ENCODE results near the gene XIRP2. TPM values are rescaled to one million over a fixed set of nuclear protein-coding genes. Genes with fewer than 3 reads are reported as not detected.

The XIRP2 gene
- total and polyA plus RNA-seq, 2 of the 4 experiments (the other 2 are of a cell fraction): 0.05 to 0.18 TPM

DNA sequence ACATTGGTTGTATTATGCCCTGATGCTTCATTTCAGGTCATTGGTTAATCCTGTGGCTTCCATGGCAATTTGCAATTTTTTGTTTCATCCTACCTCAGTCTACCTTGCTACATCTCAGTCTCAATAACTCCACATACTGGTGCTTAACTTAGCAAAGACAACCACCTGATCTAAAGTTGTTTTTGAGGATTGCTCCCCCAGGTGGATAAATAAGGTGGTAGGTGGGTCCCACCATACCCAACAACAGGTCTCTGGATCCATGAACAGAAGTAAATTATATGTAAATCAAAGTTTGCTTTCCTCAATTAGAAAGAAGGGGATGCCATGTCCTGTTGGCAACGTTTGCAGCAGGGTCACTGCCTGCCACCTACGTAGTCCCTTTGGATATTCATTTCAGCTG, 7.0 kb downstream of the XIRP2 start:
- H4K8ac ChIP-seq (ENCODE audit: low read depth in 2 of 2, low read length in 2 of 2): no peak overlapping the region
- no peak overlapping the region for H3K9ac ChIP-seq (ENCODE audit: low read depth, low read length)
- WGBS, 2 experiments (ENCODE audit: extremely low coverage in 2 of 2, insufficient read length in 1 of 2): no CpG with 5 or more reads among the region's 2 CpGs
- ATAC-seq (ENCODE audit: low read depth): no peak
- in situ Hi-C loops (cut with MboI; ENCODE audit: low sequenced_read_pairs): no loop called here
- TF ChIP-seq, protein P1, sequence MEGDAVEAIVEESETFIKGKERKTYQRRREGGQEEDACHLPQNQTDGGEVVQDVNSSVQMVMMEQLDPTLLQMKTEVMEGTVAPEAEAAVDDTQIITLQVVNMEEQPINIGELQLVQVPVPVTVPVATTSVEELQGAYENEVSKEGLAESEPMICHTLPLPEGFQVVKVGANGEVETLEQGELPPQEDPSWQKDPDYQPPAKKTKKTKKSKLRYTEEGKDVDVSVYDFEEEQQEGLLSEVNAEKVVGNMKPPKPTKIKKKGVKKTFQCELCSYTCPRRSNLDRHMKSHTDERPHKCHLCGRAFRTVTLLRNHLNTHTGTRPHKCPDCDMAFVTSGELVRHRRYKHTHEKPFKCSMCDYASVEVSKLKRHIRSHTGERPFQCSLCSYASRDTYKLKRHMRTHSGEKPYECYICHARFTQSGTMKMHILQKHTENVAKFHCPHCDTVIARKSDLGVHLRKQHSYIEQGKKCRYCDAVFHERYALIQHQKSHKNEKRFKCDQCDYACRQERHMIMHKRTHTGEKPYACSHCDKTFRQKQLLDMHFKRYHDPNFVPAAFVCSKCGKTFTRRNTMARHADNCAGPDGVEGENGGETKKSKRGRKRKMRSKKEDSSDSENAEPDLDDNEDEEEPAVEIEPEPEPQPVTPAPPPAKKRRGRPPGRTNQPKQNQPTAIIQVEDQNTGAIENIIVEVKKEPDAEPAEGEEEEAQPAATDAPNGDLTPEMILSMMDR (conservative IDR thresholded peaks at IDR 0.05; ENCODE audit: low read depth, low read length): no peak
- TF ChIP-seq, protein P2, sequence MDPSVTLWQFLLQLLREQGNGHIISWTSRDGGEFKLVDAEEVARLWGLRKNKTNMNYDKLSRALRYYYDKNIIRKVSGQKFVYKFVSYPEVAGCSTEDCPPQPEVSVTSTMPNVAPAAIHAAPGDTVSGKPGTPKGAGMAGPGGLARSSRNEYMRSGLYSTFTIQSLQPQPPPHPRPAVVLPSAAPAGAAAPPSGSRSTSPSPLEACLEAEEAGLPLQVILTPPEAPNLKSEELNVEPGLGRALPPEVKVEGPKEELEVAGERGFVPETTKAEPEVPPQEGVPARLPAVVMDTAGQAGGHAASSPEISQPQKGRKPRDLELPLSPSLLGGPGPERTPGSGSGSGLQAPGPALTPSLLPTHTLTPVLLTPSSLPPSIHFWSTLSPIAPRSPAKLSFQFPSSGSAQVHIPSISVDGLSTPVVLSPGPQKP (IDR thresholded peaks at IDR 0.05; ENCODE audit: borderline replicate concordance, low read depth, low read length): no peak
- TF ChIP-seq MXI1 (IDR thresholded peaks at IDR 0.05; ENCODE audit: borderline replicate concordance, low read depth, low read length) (no peak), BHLHE40 (IDR thresholded peaks at IDR 0.05; ENCODE audit: low read depth, low read length) (no peak), RAD21 (IDR thresholded peaks at IDR 0.05; ENCODE audit: low read length) (no peak), CEBPB (IDR thresholded peaks at IDR 0.05; ENCODE audit: low read depth, low read length) (no peak), MAFK (IDR thresholded peaks at IDR 0.05; ENCODE audit: low read depth, low read length) (no peak), SMC3 (IDR thresholded peaks at IDR 0.05; ENCODE audit: low read depth, low read length) (no peak)
- no peak overlapping the region for H4K91ac ChIP-seq (ENCODE audit: insufficient read depth, low read depth, low read length)
- BruUV-seq (replicated peaks): no TSS peak
- no peak overlapping the region for H2BK20ac ChIP-seq (ENCODE audit: low read depth, low read length)
- no peak overlapping the region for H2BK120ac ChIP-seq (ENCODE audit: low read depth, low read length)
- H2AK9ac ChIP-seq (replicated peaks; ENCODE audit: low read depth, low read length, poor library complexity): no peak overlapping the region
- H4K5ac ChIP-seq (ENCODE audit: low read depth, low read length): no peak overlapping the region
- dilution Hi-C loops (cut with HindIII; ENCODE audit: low sequenced_read_pairs, unreplicated experiment): no loop called here
- no peaks in the 10 kb centered on the region for H3K27me3 ChIP-seq (ENCODE audit: control insufficient read depth, insufficient read depth, low read length)
- no peaks in the 10 kb centered on the region for H3K36me3 ChIP-seq (ENCODE audit: control insufficient read depth, insufficient read depth, low read length)
- H3K4me2 ChIP-seq (ENCODE audit: low read depth, low read length): no peak overlapping the region
- H3K79me1 ChIP-seq (ENCODE audit: low read depth in 1 of 2, low read length in 2 of 2): no peaks in the 10 kb centered on the region
- no peak overlapping the region for H2BK5ac ChIP-seq (ENCODE audit: low read depth, low read length, poor library complexity, severe bottlenecking)
- H3K14ac ChIP-seq (replicated peaks; ENCODE audit: low read depth, low read length): no peak overlapping the region
- POLR2A ChIA-PET (ENCODE audit: unreplicated experiment): no interaction called here
- no peaks in the 10 kb centered on the region for H3K9me3 ChIP-seq (ENCODE audit: control insufficient read depth, insufficient read depth, low read length)
- no peak overlapping the region for H3K27ac ChIP-seq (ENCODE audit: insufficient read depth, low read length)
- CTCF ChIA-PET: no interaction called here
- H3K23ac ChIP-seq (ENCODE audit: low read depth, low read length): no peak overlapping the region
- no peak overlapping the region for H3K4me3 ChIP-seq (ENCODE audit: insufficient read depth, low read depth, low read length)
- peaks cover 2% of the 10 kb centered on the region; the same call in 1 of the 2 replicates for H3K4me1 ChIP-seq (ENCODE audit: control insufficient read depth, insufficient read depth, low read length)
- no peak overlapping the region for H3K18ac ChIP-seq (ENCODE audit: low read depth, low read length)
- H4K20me1 ChIP-seq (ENCODE audit: insufficient read depth, low read length): no peaks in the 10 kb centered on the region
- H3K56ac ChIP-seq (ENCODE audit: extremely low read depth, insufficient read depth, low read length): no peak overlapping the region
- DNase-seq: no peak
- no peak overlapping the region for H2AFZ ChIP-seq (replicated peaks; ENCODE audit: low read length, poor library complexity)
- no peaks in the 10 kb centered on the region for H3K9me1 ChIP-seq (ENCODE audit: insufficient read depth, low read length)
- H2AK5ac ChIP-seq (ENCODE audit: low read depth, low read length): no peak overlapping the region
- intact Hi-C loops (cut with micrococcal nuclease): no loop called here
- no peak overlapping the region for H2BK15ac ChIP-seq (ENCODE audit: low read depth, low read length)
- no peak overlapping the region for H3K4ac ChIP-seq (ENCODE audit: low read depth, low read length)
